Choroid plexus epithelial cell (primary cell): ENCODE data around the gene PLD4.

Source experiments
- DNase-seq: peaks from one replicate; pipeline ENCODE4 v3.0.0-alpha.2; 2010; ENCODE audit warnings: low read depth
- H3K4me3 ChIP-seq: 2 replicates; pipeline ENCODE4 v1.5.1; 2011; ENCODE audit warnings: low read depth, mild to moderate bottlenecking, control low read depth, low read length, moderate library complexity
- CTCF ChIP-seq: conservative IDR thresholded peaks from 2 replicates; pipeline ENCODE4 v1.5.1; 2011; ENCODE audit warnings: low read depth, mild to moderate bottlenecking, control low read depth, inconsistent platforms, low read length, moderate library complexity

Gene PLD4

GRCh38 chr14:104932676-104933631, 8.3 kb downstream of the PLD4 start:
- peak; percentile 66 for DNase-seq
- H3K4me3 ChIP-seq = peak overlapping the region; percentile 46
- TF ChIP-seq CTCF = peak; percentile 59

GRCh38 chr14:104933746-104934733, 9.4 kb downstream of the PLD4 start:
- TF ChIP-seq CTCF = no peak
- no peak overlapping the region for H3K4me3 ChIP-seq
- no peak for DNase-seq

- no peak for TF ChIP-seq CTCF
- no peak for DNase-seq
- no peak overlapping the region for H3K4me3 ChIP-seq
Measured at GRCh38 chr14:104935026-104935650, 10.5 kb downstream of the PLD4 start.

- no peak overlapping the region for H3K4me3 ChIP-seq
- no peak for TF ChIP-seq CTCF
- DNase-seq = no peak
Measured at GRCh38 chr14:104935955-104936354, 11.3 kb downstream of the PLD4 start.

- no peak overlapping the region for H3K4me3 ChIP-seq
- DNase-seq = no peak
- TF ChIP-seq CTCF = no peak
Measured at GRCh38 chr14:104936361-104937155, 11.9 kb downstream of the PLD4 start.

GRCh38 chr14:104937161-104937560, 12.5 kb downstream of the PLD4 start:
- no peak for TF ChIP-seq CTCF
- no peak overlapping the region for H3K4me3 ChIP-seq
- DNase-seq = no peak
